ENCODE data around the gene SLC45A3.
A peak's percentile ranks its signal among the peaks of the same experiment; 100 is the strongest.
"Not testable (repeated sequence)": the region's sequence is repeated elsewhere in the genome, so short reads cannot be mapped to it uniquely, and the experiment has no call there.

SLC45A3 gene

DNA sequence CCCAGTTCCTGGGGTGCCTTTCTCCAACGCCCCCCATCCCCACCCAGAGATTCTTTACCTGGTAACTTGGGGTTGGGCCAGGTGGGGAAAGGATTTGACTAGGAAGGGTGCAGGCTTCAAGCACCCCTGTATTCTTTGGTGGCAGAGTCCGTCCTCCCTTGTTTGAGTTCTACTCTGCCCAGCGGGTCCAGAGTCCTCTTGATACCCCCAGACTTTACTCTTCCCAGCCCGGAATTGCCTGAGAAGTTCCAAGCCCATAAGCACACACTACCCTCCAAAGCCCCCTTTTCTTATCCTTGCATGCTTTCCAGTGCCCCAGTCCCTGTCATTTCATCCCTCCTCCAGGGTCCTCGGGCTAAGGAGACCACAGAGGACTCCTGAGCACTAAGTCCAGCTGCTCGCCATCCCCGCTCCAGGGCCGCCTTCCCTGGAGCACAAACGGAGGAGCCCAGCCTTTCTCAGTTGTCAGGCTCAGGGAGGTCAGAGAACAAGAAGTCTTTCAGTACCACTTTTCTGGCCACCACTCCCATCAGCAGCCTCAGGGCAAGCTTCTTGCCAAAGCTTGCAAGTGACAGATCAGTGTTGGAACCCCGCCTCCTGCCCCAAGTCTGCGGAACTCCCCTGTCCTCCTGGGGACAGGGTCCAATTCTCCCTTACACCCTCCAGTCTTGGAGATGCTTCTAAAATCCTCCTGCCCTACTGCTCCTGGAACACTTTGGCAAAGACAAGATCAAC, 12.2 kb downstream of the SLC45A3 start:
- DNase-seq = no peak

- DNase-seq = no peak
Observed at GRCh38 chr1:205666372-205667166, 13.7 kb downstream of the SLC45A3 start.

DNA sequence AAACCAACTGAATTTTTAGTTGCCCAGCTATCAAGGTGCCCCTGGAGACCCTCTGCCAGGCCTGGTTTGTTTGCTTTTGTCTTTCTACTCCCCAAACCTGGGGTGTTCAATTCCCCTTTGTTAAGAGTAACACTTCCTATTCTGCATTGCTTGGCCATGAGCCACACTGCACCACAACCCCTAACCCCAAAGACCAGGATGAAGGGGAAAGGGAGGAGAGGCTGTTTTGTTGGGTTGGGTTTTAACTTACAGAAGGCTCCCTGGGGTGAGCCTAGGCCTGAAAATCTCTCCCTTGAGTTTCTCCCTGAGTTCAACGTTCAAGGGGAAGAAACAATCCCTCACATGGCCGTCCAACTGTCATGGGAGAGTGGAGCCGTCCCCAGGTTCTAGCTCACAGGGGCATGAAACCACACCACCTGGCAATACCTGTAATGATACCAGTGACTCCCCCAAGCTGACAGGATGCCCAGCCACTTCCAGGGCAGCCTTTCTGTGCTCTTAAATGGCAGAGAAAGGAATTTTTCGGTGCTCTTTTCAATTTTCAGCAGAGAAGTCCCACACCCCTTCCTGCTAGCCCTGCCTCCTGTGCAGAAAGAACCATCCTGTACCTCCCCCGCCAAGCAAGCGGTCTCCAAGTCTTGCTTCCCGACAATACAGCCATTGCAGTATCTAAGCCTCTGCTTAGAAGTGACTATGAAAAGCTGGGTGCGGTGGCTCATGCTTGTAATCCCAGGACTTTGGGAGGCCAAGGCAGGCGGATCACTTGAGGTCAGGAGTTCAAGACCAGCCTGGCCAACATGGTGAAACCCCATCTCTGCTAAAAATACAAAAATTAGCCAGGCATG, 14.9 kb downstream of the SLC45A3 start:
- peak in 2 of 3 experiments; percentile 33 to 35 for DNase-seq

GRCh38 chr1:205664399-205665017, 15.8 kb downstream of the SLC45A3 start:
- peak in 2 of 3 experiments; percentile 20 to 51 for DNase-seq

DNA sequence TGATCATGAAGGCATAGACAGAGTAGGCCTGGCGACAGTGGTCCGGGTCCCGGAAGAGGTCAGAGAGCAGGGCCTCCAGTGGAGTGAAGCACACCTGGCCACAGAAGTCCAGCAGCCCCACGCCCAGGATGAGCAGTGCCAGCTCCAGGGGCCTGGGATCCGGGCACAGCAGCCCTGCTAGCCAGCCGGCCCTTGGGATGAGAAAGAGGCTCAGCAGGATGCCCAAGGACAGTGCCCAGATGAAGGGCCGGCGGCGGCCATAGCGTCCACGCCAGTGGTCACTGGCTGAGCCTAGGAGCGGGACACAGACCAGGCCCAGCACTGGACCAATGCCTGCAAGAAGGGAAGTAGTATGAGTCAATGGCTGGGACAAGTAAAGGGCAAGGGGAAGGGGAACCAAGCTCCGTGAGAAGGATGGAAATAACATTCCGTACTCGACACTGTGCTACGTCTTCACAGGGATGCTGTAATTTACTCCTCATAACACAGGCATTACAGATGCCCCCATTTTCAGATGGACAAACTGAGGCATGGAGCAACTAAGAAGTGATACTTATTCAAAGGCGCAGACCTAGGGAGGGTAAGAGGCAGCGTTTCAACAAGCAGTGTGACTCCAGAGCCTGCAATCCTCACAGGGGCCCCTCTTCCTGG, 16.9 kb downstream of the SLC45A3 start:
- DNase-seq = no peak

DNA sequence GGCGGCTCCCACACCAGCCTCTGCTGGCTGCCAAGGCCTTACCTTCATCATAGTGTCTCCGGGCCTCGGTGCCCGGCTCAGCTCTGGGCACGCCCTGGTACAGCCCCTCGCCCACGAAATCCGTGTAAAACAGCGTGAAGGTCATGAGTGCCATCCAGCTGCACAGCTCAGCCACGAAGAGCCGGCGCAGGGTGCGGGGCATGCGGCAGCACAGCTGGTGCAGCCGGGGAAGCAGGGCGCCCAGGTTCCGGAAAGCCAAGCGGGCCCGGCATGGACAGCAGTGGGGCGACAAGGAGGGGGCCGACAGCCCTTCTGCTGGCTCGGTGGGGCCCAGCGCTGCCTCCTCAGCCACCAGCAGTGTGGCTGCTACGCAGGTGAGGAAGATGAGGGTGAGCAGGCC, 17.5 kb downstream of the SLC45A3 start:
- no peak for DNase-seq

- no peak for DNase-seq
Observed at GRCh38 chr1:205662135-205662738, 18.1 kb downstream of the SLC45A3 start.

DNA sequence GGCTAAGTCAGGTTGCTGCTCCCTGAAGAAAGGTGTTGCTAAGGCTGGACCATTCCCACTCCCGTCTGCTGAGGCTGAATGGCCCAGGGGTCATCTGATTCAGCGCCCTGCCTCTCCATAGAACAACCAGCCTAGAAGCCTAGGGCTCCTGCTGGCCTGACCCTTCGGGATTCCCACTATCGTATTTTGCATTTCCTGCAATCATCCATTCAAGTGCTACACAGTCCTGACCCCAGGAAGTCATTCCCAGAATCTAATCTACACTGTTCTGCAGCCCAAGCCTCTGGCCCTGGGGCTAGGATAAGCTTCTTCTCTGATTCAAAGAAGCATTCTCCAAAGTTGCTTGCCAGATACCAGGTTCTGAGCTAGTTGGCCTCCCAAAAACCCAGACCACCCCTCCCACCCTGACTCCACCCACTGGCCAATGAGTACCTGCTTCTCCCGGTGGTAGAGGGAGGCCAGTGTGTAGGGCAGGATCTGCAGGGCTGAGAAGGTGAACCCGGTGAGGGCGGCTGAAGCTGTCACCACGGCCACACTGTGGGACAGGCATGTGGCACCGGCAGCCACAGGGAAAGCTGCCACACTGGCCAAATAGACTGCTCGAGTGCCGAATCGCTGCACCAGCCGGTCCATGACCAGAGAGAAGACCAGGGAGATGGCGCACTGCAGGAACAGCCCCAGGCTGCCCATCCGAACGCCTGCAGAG, 18.7 kb downstream of the SLC45A3 start:
- DNase-seq = no peak

DNA sequence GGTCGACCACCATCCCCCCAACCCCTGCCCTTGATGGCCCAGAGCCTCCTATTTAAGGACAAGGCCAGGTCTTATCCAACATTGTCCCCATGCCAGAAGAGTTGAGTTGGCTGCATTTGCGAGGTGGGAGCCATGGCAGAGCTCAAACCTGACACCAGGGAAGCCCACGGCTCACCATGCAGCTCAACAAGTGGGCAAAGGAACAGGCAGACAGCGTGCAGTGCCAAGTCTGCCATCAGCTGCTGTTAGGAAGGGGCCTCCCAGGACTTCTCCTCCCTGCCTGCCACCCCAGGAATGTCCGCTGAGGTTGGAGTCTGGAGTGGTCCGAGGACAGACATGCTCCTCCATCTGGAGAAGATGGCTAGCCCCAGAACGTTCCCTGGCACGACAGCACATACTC, 19.9 kb downstream of the SLC45A3 start:
- no peak for DNase-seq

- peak; percentile 67 to 85 (median 75) for DNase-seq
Observed at GRCh38 chr1:205658943-205659581, 21.2 kb downstream of the SLC45A3 start.

DNA sequence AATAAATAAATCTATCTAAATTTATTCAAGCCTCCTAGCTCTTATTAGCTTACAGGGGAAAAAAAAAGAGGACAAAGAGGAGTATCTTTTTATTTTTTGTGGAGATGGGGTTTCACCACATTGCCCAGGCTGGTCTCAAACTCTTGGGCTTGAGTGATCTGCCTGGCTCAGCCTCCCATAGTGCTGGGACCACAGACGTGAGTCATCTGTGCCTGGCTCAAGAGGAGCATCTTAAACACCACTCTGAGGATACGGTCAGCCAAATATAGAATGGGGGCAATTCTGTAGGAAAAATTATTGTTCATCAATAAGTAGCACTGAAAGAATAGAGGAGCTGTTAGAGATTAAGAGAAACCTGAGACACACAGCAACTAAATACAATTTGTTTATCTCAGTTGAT, 24.1 kb downstream of the SLC45A3 start:
- peak in 1 of 3 experiments; percentile 28 for DNase-seq

- DNase-seq = no peak
Observed at GRCh38 chr1:205652984-205653383, 27.3 kb downstream of the SLC45A3 start.

- DNase-seq = no peak
Observed at GRCh38 chr1:205650241-205650640, 30.1 kb downstream of the SLC45A3 start.

- no peak for DNase-seq
Observed at GRCh38 chr1:205645519-205645918, 34.8 kb downstream of the SLC45A3 start.

GRCh38 chr1:205642679-205643307, 37.5 kb downstream of the SLC45A3 start:
- DNase-seq = no peak

GRCh38 chr1:205639567-205639966, 40.7 kb downstream of the SLC45A3 start:
- DNase-seq = no peak

DNA sequence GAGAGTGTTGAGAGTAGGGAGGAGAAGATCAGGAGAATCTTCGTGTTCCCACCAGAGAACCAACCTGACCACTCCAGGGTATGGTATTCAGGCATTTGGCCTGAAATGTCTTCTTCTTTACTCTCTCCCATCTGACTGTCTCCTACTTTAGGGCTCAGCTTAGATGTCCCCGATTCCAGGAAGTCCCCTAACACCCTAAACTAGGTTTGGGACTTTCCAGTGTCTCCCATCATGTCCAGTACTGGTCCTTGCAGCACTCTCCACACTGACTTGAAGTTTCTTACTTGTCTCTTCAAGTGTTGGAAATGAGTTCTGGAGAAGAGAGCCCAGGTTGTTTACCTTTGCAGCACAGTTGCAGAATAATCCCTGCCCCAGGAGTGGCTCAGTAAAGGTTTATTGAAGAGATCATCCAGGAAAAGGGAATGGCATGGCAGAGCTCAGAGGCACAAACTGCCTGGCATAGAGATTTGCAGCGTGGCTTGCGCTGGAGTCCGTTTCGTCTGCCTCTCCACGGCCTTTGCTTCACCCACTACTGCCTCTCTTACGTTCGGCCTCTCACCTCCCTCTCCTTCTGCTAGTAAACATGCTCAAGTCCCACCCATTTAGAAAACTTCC, 42.3 kb downstream of the SLC45A3 start:
- no peak for DNase-seq

DNA sequence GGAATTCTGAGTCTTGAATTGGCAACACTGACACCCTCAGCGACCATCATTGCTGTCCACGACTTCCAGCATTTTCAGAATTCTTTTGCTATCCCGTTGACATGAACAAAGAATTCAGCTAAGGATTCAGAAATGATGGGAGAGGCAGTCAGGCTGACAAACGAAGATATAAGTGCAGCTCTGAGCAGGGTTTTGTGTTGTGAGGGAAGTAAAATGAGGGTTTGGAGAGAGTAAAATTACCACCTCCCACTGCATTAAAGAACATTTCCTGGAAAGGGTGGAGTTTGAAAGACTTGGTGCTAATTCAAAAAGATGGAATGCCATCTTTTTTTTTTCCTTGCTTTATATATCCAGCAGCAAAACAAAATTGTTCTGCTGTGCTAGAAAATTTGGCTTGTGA, 43.6 kb downstream of the SLC45A3 start:
- no peak for DNase-seq

- DNase-seq = not testable (repeated sequence)
Observed at GRCh38 chr1:205636138-205636530, 44.2 kb downstream of the SLC45A3 start.

All from NCI-H1417 (cell line).